GM12892 (cell line): ENCODE results near the gene SETMAR.

Source experiments
- POLR2A ChIP-seq: IDR thresholded peaks from 2 replicates; pipeline ENCODE4 v1.6.1; 2011; ENCODE audit warnings: low read depth, low read length, control low read depth
- TAF1 ChIP-seq: IDR thresholded peaks from 2 replicates; pipeline ENCODE4 v1.6.1; 2011; ENCODE audit warnings: low read depth, mild to moderate bottlenecking, control low read depth, low read length, borderline replicate concordance

DNA sequence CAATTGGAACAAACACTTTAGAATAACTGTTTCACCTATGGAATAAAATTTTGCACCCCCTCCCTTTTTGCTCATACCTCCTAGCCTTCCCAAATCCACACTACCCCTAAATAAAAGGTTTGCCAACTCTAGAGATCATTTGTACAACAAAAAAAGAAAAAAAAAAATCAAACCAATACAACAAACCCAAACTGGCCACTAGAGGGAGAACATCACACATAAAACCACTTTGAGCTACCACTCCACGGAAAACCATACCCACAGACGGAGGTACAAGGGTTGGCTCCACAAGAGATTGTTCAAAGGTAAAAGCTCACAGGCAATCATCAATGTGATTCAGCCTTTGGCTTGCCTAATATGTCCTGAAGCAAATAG lies 47.6 kb downstream of the SETMAR start:
- TF ChIP-seq POLR2A: no peak
- no peak for TF ChIP-seq TAF1
